ACHN (cell line): ENCODE results near the gene ENTREP1.

Source experiments
- DNase-seq: peaks from one replicate; pipeline ENCODE4 v3.0.0-alpha.2; 2015
- in situ Hi-C: cut with HindIII; loops from 2 replicates; pipeline ENCODE4 v1.10.0; 2017; ENCODE audit warnings: low sequenced_read_pairs, low pct_ligation_motif_present, low pct_unique_long_range_greater_than_20kb

The ENTREP1 gene

DNA sequence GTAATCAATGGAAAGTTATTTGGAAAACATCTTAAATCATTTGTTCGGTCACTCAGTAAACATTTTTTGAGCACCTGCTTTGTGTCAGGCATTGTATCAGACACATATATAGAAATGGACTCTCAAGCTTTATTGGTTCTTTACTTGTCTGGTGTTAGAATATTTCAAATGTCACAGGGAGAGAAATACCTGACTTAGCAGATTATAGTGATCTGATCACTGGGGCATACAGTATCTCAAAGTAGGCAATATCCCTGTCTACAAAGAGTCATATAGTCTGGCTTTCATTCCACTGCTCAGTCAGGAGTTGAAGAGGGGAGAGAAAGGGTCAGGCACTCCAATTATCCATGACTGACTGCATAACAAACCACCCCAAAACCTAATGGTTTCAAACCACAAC is 30.2 kb downstream of the ENTREP1 start:
- in situ Hi-C loops, result no loop called here
- no peak for DNase-seq

GRCh38 chr9:69357030-69357775 is 32.2 kb downstream of the ENTREP1 start:
- in situ Hi-C loops, result no loop called here
- no peak for DNase-seq

GRCh38 chr9:69357821-69358220 is 32.8 kb downstream of the ENTREP1 start:
- DNase-seq, result no peak
- in situ Hi-C loops, result no loop called here

GRCh38 chr9:69363191-69363590 is 38.2 kb downstream of the ENTREP1 start:
- in situ Hi-C loops, result no loop called here
- DNase-seq, result no peak

DNA sequence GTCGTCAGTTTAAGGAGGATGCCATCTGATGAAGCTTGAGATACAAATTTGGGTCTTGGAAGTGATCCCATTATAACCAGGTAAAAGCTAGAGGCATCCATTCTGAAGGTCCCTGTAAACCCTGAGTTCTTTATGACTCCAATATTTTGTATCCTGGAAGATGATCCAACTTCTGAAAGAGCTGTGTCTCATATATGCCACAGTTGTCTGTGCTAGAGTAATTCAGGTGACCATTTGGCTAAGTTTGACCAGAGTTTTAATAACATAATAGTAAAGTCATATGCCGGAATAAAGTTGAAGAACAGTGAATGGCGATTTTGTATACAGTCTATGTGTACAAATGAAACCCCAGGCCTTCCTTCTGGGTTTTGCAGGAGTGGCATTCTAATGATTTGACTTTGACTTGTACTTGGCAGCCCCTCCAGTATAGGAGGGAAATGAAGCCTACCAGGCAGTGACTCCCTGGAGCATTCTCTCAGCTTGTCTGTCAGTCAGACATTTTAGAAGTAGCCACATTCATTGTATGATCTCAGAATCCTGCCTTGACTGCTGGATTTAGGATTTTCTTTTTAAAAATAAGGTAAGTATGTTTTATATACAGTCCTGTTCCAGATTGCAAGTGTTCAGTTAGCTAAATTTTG is 39.6 kb downstream of the ENTREP1 start:
- in situ Hi-C loops, result no loop called here

GRCh38 chr9:69370430-69370829 is 45.4 kb downstream of the ENTREP1 start:
- in situ Hi-C loops, result no loop called here
- peak; percentile 19 for DNase-seq

More for the DNA sequence above, 39.6 kb downstream of the ENTREP1 start:
- DNase-seq, result no peak

DNA sequence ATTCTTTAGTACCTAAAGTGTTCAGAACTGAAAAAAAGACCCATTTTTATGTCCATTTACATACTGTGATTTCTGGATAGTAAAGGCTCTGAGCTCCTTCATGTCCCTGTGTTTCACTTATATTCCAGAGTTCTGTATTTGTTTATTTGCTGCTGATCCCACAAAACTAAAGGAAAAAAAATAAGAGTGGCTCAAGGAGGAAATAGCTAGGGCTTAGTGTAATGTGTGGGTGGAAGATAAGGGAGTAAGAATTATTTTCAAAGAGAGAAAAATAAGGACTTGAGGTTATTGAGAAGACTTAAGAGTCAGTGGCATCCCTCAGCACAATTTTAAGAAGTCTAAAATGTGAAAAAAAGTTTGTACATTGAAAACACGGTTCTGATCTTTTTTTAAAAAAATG is 46.0 kb downstream of the ENTREP1 start:
- DNase-seq, result no peak
- in situ Hi-C loops, result no loop called here

- peak; percentile 81 for DNase-seq
- in situ Hi-C loops, result no loop called here
Observed at GRCh38 chr9:69376651-69377050, 51.6 kb downstream of the ENTREP1 start.

DNA sequence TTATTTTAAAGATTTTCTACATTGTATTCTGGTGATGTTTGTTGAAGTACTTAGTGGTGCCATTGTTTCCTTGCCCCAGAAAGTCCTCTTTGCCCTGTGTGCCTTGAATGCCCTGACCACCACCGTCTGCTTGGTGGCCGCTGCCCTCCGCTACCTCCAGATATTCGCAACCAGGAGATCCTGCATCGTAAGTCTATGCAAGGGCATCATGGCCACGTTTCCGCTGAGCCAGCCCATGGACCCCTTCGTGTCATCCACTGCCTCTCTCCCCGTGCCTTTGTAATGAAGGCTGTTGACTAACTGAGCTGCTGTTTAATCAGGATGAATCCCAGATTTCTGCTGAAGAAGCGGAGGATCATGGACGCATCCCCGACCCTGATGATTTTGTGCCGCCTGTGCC is 52.3 kb downstream of the ENTREP1 start:
- in situ Hi-C loops, result no loop called here
- no peak for DNase-seq

DNA sequence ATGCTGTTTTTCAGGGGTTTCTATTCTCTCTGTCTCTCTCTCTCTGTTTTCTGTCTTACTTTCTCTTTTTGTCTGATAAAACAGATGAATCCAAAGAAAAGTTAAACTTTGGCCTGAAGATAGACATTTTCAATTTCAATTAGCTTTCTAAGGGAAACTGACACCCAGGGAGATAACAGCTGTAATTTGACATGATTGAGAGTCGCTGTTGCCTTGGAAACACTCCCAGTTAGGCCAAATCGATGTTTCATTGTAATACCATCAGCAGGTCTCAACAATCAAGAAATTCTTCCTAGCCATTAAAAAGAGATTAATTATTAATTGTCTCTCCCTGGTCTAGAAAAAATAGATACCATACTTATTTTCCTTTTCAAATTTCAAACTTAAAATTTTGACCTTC is 53.0 kb downstream of the ENTREP1 start:
- DNase-seq, result no peak
- in situ Hi-C loops, result no loop called here

GRCh38 chr9:69379270-69379982 is 54.4 kb downstream of the ENTREP1 start:
- in situ Hi-C loops, result no loop called here
- peak; percentile 27 for DNase-seq

DNA sequence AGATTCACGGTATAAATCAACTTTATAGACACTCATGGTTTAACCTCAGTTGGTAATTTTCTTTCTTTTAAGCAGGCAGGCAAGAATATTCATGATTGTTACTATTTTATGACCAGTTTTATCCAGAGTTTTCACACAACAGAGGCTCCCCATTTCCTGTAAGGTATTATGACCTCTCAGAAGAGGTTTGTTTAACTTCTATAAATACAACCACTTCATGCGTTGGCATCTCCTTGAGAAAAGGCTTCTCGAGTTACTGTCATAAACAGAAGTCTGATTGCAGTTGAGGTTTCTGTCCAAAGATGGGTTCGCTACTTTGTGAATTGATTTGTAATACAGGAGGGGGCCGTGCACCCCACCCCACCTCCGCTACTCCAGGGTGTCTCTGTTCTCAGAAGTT is 55.3 kb downstream of the ENTREP1 start:
- no peak for DNase-seq
- in situ Hi-C loops, result no loop called here

- in situ Hi-C loops, result no loop called here
- no peak for DNase-seq
Observed at GRCh38 chr9:69380811-69381210, 55.8 kb downstream of the ENTREP1 start.

- in situ Hi-C loops, result no loop called here
- DNase-seq, result no peak
Observed at GRCh38 chr9:69382135-69382534, 57.1 kb downstream of the ENTREP1 start.

DNA sequence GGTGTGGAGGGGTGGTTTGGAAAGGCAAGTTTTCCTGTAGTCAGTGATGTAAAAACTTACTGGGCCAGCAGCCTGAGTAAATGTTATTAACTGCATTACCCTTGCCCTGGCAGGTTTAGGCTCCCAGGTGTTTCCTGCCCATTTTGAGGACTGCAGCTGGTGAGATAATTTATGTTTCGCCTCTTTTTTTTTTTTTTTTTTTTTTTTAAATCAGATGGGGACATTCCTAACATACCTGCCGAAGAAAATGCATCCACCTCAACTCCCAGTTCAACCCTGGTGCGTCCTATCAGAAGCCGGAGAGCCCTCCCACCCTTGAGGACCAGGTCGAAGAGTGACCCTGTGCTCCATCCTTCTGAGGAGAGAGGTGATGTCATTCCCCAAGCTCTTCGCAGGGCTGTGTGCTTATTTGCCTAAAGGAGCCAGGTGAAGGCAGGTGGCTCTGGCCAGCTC is 60.6 kb downstream of the ENTREP1 start:
- no peak for DNase-seq

DNA sequence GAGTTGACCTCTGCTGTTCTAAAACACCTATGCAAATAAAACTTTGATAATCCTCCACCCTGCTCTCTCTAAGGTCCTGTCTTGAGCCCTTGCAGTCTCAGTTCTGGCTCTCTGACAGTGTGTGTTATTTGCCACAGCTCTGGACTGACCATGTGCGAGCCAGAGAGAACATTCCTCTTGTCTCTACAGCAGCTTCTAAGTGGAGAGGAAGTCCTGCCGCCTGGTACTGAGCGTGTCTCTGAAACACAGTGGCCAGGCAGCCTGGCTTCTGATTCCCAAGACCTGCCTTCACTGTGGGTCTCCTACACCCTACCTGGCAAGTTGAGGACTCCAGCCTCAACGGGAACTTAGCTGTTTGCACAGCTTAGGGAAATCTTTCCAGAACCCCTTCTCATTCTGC is 61.6 kb downstream of the ENTREP1 start:
- in situ Hi-C loops, result no loop called here
- DNase-seq, result no peak

More for the DNA sequence above, 60.6 kb downstream of the ENTREP1 start:
- in situ Hi-C loops, result no loop called here

DNA sequence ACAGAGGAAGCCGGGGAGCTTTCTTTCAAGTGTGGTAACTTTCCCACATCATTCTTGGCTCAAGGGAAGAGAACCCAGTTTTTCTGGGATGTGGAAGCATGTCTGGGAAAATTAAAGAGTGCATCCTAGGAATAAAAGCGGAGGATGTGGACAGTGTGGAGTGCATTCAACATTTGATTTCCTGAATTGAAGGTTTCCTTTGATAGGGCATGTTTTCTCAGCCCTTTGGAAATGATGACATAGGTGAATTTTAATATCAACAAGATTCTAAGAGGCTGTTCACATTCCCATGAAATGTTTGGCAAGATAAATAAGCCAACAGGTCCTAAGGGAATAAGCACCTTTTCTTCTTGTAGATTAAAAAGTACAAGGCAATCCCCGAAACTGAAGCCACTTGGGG is 63.6 kb downstream of the ENTREP1 start:
- in situ Hi-C loops, result no loop called here
- no peak for DNase-seq

DNA sequence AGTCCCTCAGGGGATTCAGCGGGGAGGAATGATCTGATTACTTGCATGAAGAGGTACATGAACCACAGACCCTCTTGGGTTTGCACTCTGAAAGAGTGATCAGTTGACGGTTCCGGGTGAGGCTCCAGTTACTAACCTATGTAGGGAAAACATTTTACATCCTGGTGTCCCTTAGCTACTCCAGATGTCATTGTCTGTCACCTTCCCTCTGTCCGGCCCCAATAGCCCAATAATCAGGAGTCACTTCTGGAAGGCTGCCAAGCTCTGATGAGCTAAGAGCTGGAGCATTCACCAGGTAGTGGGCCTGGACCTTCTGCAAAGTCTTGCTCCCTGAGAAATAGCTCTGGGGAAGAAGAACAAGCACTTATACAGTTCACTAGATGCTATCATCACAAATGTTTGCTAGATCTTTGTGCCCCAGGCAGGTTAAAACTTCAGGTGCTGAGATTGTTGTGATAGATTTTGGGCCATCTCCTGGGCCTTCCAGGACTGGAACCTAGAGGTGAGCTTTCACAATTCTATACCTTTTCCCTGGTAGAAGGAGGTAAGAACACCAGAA is 64.5 kb downstream of the ENTREP1 start:
- no peak for DNase-seq

GRCh38 chr9:69391487-69391886 is 66.5 kb downstream of the ENTREP1 start:
- no peak for DNase-seq
- in situ Hi-C loops, result no loop called here

More for the DNA sequence above, 64.5 kb downstream of the ENTREP1 start:
- in situ Hi-C loops, result no loop called here
